GM08714 (cell line): ENCODE data around the gene ANKRD44.
"Not testable (repeated sequence)": the region's sequence is repeated elsewhere in the genome, so short reads cannot be mapped to it uniquely, and the experiment has no call there.

Experiments
- H3K4me3 ChIP-seq: fragments of 200-500 bp; sonication (Bioruptor generic); 2 replicates; pipeline ENCODE4 v1.5.1; 2014; ENCODE audit warnings: mild to moderate bottlenecking, low read length, inconsistent platforms
- ZNF274 ChIP-seq: IDR thresholded peaks from 2 replicates; pipeline ENCODE4 v1.6.1; 2012; ENCODE audit warnings: mild to moderate bottlenecking, low read depth, low read length

Gene ANKRD44

DNA sequence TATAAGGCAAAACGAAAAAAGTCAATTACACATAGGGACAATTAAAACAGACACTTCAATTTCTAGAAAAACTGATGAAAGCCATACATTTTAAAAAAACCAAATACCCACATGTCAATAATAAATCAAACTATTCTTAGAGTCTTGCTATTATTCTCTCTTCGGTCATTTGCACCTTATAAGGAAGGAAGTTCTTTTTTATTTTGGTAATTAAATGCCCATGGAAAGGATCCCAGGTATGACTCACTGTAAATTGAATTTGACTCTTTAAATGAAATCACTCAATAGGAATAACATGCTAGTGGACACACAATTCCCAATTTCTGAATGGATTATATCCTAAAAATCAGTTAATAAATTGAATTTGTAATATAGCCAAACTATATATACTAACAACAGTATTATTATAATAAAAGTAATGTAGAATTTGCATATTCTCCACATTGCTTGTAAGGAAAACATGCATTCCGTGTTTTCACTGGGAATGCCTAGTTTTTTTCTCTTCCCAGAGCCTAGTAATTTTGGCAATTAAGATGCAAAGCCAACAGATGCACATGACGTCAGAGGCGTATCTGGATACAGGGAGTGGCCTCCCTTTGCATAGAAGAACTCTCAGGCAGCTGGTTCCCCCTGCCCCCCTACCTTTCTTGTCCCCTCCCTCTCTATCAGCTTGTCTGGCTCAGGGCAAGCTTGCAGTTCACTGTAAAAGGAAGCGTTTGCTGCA lies 230.6 kb downstream of the ANKRD44 start:
- no peak for TF ChIP-seq ZNF274

DNA sequence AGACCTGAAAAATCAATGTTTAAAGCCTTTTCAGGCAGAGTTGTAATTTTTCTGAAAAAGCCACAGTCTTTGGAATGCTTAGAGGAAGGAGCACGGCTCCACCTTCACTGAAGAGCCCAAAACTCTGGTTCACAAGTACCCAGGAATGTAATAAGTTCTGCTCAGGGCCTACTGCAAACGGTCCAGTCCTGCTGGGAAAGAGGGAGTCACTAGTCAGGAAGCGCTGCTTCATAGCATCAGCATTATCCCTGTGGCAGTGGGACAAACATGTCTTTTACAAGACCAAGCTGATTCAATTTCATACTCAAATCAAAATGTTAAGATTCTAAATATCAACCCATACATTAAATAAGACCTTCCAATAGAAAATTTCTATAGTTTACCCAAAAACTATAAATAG lies 231.2 kb downstream of the ANKRD44 start:
- no peak for TF ChIP-seq ZNF274
- no peak overlapping the region for H3K4me3 ChIP-seq

More for the DNA sequence above, 230.6 kb downstream of the ANKRD44 start:
- H3K4me3 ChIP-seq, result no peak overlapping the region

DNA sequence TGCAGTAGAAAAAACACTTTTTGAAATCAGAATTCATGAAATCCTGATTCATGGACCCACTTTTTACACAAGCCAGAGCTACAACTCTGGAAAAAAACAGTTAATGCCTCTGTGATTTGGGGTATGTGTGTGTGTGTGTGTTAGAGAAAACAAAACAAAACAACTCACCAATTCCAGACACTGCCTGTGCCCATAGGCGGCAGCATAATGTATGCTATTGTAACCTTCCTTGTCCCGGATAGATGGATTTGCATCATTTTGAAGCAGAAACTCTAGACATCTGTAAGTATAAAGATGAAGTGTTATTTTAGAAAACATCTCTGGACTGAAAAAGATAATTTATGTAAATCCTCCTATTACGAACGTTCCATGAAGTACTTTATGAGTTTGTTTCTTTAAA lies 232.0 kb downstream of the ANKRD44 start:
- no peak for TF ChIP-seq ZNF274

DNA sequence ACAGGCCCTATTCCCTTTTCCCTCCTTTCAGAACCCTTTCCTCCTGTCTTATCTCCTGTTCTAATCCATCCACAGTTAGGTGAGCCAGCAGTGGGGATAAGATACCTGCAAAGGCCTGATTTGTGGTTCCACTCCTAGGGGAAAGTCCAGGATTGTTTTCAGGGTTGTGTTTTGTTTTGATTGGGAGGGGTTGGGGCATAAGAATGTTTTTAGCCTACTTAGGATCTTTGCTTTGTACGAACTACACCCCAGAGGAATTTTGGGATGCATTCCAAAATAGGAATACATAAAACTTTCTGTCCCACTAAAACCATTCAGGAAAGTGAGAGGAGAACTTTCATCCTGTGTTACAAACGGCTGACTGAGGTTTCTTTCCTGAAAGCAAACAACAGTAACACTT lies 233.2 kb downstream of the ANKRD44 start:
- H3K4me3 ChIP-seq, result no peak overlapping the region
- no peak for TF ChIP-seq ZNF274

More for the DNA sequence above, 232.0 kb downstream of the ANKRD44 start:
- H3K4me3 ChIP-seq, result no peak overlapping the region

DNA sequence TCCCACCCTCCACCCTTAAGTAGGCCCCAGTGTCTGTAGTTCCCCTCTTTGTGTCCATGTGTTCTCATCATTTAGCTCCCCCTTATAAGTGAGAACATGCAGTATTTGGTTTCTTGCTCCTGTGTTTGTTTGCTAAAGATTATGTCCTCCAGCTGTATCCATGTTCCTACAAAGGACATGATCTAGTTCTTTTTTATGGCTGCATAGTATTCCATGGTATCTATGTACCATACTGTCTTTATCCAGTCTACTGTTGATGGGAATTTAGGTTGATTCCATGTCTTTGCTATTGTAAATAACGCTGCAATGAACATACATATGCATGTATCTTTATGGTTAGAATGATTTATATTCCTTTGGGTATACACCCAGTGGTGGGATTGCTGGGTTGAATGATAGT lies 233.9 kb downstream of the ANKRD44 start:
- no peak for TF ChIP-seq ZNF274
- H3K4me3 ChIP-seq, result no peak overlapping the region

DNA sequence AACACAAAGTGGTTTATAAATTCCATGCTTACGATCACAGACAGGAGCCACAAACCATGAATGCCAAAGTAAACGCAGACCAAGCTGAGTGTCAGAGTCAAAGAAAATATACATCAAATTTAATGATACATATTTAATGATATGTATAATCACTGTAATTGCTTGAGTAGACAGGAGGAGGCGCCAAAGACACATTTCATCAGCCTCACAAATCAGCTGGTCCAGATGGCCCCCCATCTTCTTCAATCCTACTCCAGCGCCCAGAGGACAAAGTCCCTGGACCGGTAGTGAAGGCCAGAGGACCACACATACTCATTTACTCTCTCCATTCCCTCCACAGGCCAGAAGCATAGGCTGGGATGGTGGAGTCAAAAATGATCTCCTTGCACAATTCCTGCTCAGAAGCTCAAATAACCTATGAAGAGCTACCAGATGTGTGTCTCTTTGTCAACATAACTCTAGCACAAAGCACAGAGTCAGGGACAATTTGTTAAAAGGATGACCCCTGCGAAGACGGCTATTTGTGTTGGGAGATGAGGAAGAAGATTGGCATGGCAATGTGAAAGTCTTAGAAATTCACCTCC lies 234.7 kb downstream of the ANKRD44 start:
- TF ChIP-seq ZNF274, result no peak

DNA sequence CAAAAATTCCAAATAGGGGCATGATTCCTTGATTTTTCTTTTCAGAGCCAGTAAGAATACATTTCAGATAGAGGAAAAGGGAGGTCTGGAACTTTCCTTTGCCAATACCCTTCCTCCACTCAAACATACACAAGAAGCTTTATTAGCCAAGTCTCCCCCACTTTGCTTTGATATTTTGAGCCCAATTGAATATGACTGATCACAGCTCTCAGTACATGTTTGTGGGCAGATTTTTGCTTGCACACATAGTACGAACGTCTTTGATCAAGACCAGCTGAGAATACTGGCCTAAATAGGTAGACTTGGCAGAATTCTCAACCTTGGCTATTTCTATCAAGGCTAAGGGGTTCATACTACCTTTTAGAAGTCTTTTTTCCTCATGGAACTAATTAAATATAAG lies 235.3 kb downstream of the ANKRD44 start:
- TF ChIP-seq ZNF274, result no peak
- H3K4me3 ChIP-seq, result no peak overlapping the region

More for the DNA sequence above, 234.7 kb downstream of the ANKRD44 start:
- H3K4me3 ChIP-seq, result no peak overlapping the region

DNA sequence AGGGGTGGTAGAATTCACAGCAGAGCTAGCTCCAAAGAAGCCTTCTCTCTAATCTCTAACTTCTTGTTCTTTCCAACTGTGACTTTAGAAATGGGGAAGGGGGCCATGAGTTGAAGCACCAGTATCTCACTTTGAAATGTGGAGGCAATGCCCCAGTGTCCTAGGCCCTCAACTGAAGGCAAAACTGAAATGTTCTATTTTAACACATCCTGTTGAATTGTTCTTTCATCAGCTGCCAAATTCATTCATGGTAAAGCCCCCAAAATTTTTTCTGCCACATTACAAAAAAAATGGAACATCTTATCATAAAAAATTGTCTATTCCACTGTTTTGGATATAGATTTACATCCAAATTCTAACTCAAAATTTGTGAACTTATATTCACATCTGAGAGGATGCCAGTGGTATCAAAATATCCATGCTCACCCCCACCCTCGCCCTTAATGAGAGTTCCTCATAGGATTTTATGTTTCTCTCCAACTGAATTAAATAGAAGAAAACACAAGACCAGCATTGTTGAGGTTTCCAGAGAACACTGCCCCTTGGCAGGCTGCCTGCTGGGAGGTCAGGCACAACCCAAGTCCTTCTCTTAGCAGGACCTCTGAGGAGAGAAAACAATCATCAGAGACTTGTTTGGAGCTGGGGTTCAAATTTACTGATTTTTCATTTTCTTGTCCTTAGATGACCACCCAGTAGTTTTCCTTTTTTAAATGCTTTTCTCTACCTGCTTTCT lies 236.7 kb downstream of the ANKRD44 start:
- no peak for TF ChIP-seq ZNF274
- H3K4me3 ChIP-seq, result no peak overlapping the region

DNA sequence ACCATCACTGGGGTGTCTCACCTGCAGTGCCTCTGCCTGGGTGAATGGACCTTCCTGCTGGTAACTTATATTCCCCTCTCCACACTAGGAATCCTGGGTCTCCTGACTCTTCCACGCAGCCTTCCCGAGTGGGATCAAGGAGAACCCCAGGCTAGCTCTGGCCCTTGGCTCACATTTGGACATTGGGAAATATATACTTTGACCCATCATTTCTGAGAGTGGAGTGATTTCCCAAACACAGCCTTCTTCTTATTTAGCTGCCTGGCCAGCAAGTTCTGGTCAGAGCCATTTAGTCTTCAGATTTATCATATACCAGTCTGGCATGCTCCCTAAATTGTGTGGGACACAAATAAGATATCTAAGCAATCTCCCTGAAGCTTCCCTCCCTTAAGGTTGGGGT lies 237.3 kb downstream of the ANKRD44 start:
- TF ChIP-seq ZNF274, result no peak
- H3K4me3 ChIP-seq, result no peak overlapping the region

DNA sequence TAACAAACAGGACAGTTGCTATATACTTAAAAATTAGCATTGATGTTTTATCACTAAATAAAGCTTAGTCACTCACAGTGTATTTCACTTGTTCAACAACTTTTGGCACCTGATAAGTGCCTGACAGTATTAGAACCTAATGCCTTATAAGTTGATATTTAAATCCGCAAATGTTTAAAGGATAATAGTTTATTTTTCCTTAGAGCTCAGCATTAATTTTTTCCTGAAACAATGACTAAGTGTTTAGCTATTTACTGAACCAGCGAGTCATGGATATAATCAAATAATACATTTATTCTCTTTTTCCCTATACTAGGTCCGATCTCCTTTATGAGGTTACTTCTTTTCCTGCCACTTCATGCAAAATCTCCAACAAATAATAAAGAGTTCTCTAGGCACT lies 238.0 kb downstream of the ANKRD44 start:
- no peak for TF ChIP-seq ZNF274
- H3K4me3 ChIP-seq, result no peak overlapping the region

DNA sequence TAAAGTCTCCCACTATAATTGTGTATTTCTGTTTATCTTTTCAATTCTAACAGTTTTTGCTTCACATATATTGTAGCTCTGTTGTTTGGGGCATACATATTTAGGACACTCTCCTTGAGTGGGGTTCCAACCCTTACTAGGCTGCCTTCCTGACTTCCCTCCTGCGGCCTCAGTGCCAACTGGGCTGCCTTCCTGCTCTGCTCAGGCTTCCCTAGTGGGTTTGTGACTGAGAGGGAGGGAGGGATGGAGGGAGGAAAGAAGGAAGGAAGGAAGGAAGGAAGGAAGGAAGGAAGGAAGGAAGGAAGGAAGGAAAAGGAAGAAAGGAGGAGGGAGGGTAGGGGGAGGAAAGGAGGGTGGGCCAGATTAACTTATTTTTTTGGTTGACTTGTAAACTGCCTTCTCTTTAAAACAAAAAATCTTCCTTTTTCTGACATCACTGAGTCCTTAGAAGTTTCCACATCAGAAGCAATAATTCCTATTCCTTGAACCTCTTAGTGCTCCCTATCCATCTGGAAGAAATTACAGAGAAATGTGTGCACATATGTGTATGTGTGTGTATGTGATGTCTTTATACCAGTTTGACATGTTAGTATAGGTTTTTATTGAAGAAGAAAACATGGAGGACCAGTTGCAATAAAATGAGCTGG lies 238.7 kb downstream of the ANKRD44 start:
- no peak for TF ChIP-seq ZNF274
- no peak overlapping the region for H3K4me3 ChIP-seq

DNA sequence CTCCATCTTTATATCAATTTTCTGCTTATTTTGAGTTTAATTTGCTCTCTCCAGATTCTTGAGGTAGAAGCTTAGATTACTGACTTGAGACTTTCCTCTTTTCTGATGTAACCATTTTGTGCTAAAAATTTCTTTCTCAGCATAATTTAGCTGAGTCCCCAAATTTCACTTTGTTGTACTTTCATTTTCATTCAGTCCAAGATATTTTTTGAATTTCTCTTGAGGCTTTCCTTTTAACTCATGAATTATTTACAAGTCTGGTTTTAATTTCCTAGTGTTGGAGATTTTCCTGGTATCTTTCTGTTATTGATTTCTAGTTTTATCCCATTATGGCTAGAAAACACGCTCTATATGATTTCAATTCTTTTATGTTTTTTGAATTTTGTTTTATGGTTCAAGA lies 239.4 kb downstream of the ANKRD44 start:
- H3K4me3 ChIP-seq, result no peak overlapping the region

DNA sequence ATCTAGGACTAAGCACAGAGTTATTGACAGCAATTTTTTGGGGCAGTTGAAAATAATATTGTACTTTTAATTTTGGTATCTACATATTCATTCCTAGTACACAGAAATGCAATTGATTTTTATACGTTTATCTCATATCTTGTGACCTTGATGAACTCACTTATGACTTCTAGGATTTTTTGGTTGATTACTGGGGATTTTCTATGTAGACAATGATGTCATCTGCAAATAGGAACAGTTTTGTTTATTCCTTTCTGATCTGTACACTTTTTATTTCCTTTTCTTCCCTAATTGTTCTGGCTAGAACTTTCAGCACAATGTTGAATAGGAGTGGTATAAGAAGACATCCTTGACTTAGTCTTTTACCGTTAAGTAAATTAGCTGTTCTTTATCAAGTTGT lies 240.6 kb downstream of the ANKRD44 start:
- H3K4me3 ChIP-seq, result no peak overlapping the region
- TF ChIP-seq ZNF274, result no peak

More for the DNA sequence above, 239.4 kb downstream of the ANKRD44 start:
- TF ChIP-seq ZNF274, result no peak

DNA sequence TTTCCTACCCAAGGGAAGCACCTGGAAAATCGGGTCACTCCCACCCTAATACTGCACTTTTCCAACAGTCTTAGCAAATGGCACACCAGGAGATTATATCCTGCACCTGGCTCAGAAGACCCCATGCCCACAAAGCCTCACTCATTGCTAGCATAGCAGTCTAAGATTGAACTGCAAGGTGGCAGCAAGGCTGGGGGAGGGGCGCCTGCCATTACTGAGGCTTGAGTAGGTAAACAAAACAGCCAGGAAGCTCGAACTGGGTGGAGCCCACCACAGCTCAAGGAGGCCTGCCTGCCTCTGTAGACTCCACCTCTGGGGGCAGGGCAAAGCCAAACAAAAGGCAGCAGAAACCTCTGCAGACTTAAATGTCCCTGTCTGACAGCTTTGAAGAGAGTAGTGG lies 248.0 kb downstream of the ANKRD44 start:
- not testable (repeated sequence) for H3K4me3 ChIP-seq

DNA sequence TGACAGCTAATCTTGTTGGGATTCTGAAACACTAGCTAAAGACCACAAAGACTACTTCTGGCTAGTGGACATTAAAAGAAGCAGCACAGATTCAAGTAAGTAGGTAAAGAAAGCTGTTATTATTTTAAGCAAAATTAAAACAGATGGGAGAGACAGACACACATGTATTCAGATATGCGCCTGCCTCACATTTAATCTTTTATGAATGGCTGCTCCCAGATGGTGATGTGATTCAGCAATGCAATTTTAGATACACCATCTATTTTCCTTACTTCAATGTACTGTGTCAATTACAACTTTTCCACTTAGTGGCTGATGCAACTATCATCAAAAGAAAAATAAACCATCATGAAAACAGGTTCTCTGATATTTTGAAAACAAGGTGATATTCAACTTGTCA lies 251.1 kb downstream of the ANKRD44 start:
- TF ChIP-seq ZNF274, result no peak
- no peak overlapping the region for H3K4me3 ChIP-seq
